Gastroesophageal sphincter (tissue), 4 donors: ENCODE measurements around the gene BMP7. TPM values are rescaled to one million over a fixed set of nuclear protein-coding genes. Genes with fewer than 3 reads are reported as not detected.

Source experiments
- ATAC-seq: fragments of 150-250 bp; one replicate; pipeline ENCODE4 v1.9.1; 2016; ENCODE audit warnings: mild to moderate bottlenecking, moderate library complexity
- H3K27ac ChIP-seq, 4 donors: fragments of 200-600 bp; sonication (generic) in 3 of 4; 1 replicate in 3 of 4; 2 replicates in 1 of 4; pipeline ENCODE4 v1.5.1; 2016 to 2019
- H3K27me3 ChIP-seq: fragments of 200-600 bp; sonication (generic); one replicate; pipeline ENCODE4 v1.5.1; 2019
- H3K36me3 ChIP-seq, 2 donors: fragments of 200-600 bp; sonication (generic); one replicate each; pipeline ENCODE4 v1.5.1; 2019; ENCODE audit warnings: control low read depth in 1 of 2
- H3K4me1 ChIP-seq, 3 donors: fragments of 200-600 bp; sonication (generic); 1 replicate in 2 of 3; 2 replicates in 1 of 3; pipeline ENCODE4 v1.5.1; 2016 to 2019; ENCODE audit warnings: control low read depth in 2 of 3
- H3K4me3 ChIP-seq, 2 donors: fragments of 200-600 bp; sonication (generic); one replicate each; pipeline ENCODE4 v1.5.1; 2019; ENCODE audit warnings: mild to moderate bottlenecking in 1 of 2, moderate library complexity in 1 of 2
- H3K9me3 ChIP-seq, 3 donors: fragments of 200-600 bp; sonication (generic); one replicate each; pipeline ENCODE4 v1.5.1; 2017 to 2019; ENCODE audit warnings: control low read depth in 2 of 3
- EP300 ChIP-seq: sonication (generic); formaldehyde crosslinking; IDR thresholded peaks from one replicate; pipeline ENCODE4 v1.6.1; 2017; ENCODE audit warnings: antibody characterized with exemption, mild to moderate bottlenecking
- POLR2A ChIP-seq, 2 donors: fragments of 450-650 bp; IDR thresholded peaks; one replicate each; pipeline ENCODE4 v1.6.1; 2017; ENCODE audit warnings: antibody characterized with exemption in 2 of 2, mild to moderate bottlenecking in 2 of 2, moderate library complexity in 1 of 2
- POLR2AphosphoS5 ChIP-seq: sonication (generic); formaldehyde crosslinking; IDR thresholded peaks from one replicate; pipeline ENCODE4 v1.6.1; 2017; ENCODE audit warnings: antibody characterized with exemption
- WGBS, 2 donors: methylation state at CpG; one replicate each; pipeline ENCODE4 v1.1.5; 2018; ENCODE audit warnings: low coverage in 1 of 2; 5-methylcytosine and 5-hydroxymethylcytosine counted together
- total RNA-seq, 4 donors: library from RNA; depleted of rRNA; stranded (reverse); fragments of >200 nt; gene quantifications; one replicate each; pipeline ENCODE4 v1.1.0, GENCODE V29; 2016
- TF ChIP-seq, protein P1 (sequence below), 4 experiments: fragments of 200-600 bp in 2 of 4; fragments of 450-650 bp in 2 of 4; sonication (generic) in 1 of 4; IDR thresholded peaks; one replicate each; pipeline ENCODE4 v1.5.1; 2017 to 2019; ENCODE audit warnings: antibody characterized with exemption in 4 of 4, mild to moderate bottlenecking in 2 of 4, moderate library complexity in 2 of 4

Gene BMP7
- total RNA-seq, 4 donors from 2014 or later = 0.16 to 10.8 (median 5.0) TPM

DNA sequence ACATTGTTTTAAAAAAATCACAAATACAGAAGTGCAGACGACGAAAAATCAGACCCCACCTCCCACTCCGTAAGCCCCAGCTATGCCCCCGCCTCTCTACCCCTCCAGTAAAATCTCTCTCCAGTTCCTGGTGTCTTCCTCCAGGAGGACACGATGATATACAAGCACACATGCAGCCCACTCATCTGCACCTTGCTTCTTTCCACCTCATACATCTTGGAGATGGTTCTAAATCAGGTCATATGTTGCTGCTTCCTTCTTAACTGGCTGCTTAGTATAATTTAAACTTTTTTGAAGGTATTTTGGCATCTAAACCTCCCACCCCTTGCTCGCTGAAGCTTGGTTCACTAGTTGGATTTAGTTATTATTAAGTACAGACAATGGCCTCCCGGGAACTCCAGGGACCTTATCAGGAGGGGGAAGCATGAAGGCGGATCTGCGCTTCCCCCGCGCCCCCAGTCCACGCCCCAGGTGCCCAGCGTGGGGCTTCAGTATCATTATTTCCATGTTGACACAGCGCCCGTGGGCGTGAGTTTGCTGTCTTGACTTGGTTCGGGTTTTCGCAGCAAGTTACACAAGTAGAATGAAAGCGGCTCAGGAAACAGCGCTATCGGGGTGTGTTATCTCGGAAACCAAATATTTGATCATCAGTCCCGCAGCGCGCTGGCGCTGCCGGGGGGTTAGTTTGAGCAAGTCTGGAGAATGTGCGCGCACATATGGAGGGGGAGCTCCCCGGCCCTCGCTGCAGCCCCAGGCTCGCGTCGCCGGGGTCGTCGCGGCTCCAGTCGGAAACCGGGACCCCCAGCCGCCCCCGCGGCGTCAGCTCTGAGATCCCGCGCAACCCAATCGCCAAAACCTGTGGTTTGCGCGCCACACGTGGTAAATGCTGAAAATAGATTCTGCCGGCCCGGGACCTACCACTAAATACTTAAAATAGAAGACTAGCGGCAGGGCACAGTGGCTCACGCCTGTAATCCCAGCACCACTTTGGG, 2.3 kb downstream of the BMP7 start:
- Histone ChIP-seq H3K4me3 (peak overlapping the region in 1 of 2 donors; percentile 51), H3K36me3 (no peaks in the 10 kb centered on the region), H3K27ac (peak overlapping the region in 2 of 4 donors; percentile 40 to 64), H3K9me3 (no peaks in the 10 kb centered on the region), H3K27me3 (peaks cover 99% of the 10 kb centered on the region), H3K4me1 (peaks cover 0 to 36% (median 8%) of the 10 kb centered on the region in 3 donors)
- no peak for TF ChIP-seq POLR2A (IDR thresholded peaks at IDR 0.05)
- TF ChIP-seq POLR2AphosphoS5 = no peak
- TF ChIP-seq, protein P1, sequence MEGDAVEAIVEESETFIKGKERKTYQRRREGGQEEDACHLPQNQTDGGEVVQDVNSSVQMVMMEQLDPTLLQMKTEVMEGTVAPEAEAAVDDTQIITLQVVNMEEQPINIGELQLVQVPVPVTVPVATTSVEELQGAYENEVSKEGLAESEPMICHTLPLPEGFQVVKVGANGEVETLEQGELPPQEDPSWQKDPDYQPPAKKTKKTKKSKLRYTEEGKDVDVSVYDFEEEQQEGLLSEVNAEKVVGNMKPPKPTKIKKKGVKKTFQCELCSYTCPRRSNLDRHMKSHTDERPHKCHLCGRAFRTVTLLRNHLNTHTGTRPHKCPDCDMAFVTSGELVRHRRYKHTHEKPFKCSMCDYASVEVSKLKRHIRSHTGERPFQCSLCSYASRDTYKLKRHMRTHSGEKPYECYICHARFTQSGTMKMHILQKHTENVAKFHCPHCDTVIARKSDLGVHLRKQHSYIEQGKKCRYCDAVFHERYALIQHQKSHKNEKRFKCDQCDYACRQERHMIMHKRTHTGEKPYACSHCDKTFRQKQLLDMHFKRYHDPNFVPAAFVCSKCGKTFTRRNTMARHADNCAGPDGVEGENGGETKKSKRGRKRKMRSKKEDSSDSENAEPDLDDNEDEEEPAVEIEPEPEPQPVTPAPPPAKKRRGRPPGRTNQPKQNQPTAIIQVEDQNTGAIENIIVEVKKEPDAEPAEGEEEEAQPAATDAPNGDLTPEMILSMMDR (IDR thresholded peaks at IDR 0.05) = no peak
- no peak for TF ChIP-seq EP300
- ATAC-seq = no peak
- WGBS, 2 donors = 35 to 46% methylated on average over 6 to 15 of the region's 54 CpGs

- Histone ChIP-seq H3K36me3 (no peaks in the 10 kb centered on the region), H3K4me1 (peaks cover 0 to 38% (median 8%) of the 10 kb centered on the region in 3 donors), H3K27me3 (peaks cover 99% of the 10 kb centered on the region), H3K4me3 (no peak overlapping the region), H3K9me3 (no peaks in the 10 kb centered on the region), H3K27ac (peak overlapping the region in 1 of 4 donors; percentile 27)
- TF ChIP-seq, protein P1 (IDR thresholded peaks at IDR 0.05) = no peak
- TF ChIP-seq EP300 (no peak), POLR2A (IDR thresholded peaks at IDR 0.05) (no peak), POLR2AphosphoS5 (no peak)
- 66 to 75% methylated on average over 5 to 6 of the region's 10 CpGs for WGBS, 2 donors
- no peak for ATAC-seq
These were observed 3.4 kb downstream of the BMP7 start for GRCh38 chr20:57262784-57263609.

GRCh38 chr20:57262301-57262700, 4.1 kb downstream of the BMP7 start:
- Histone ChIP-seq H3K27ac (peak overlapping the region in 1 of 4 donors; percentile 37), H3K4me3 (no peak overlapping the region), H3K9me3 (no peaks in the 10 kb centered on the region), H3K4me1 (peaks cover 0 to 38% (median 8%) of the 10 kb centered on the region in 3 donors), H3K27me3 (peaks cover 97% of the 10 kb centered on the region), H3K36me3 (no peaks in the 10 kb centered on the region)
- WGBS, 2 donors = 76 to 82% methylated on average over 2 to 3 of the region's 10 CpGs
- no peak for ATAC-seq
- no peak for TF ChIP-seq EP300
- TF ChIP-seq POLR2AphosphoS5 = no peak
- TF ChIP-seq POLR2A (IDR thresholded peaks at IDR 0.05) = no peak
- TF ChIP-seq, protein P1 (IDR thresholded peaks at IDR 0.05) = no peak

GRCh38 chr20:57261457-57262251, 4.8 kb downstream of the BMP7 start:
- ATAC-seq = no peak
- WGBS, 2 donors = 48 to 57% methylated on average over 6 to 11 of the region's 13 CpGs

More at GRCh38 chr20:57261457-57262251, 4.8 kb downstream of the BMP7 start:
- no peaks in the 10 kb centered on the region for H3K36me3 ChIP-seq
- no peaks in the 10 kb centered on the region for H3K9me3 ChIP-seq
- TF ChIP-seq POLR2A (IDR thresholded peaks at IDR 0.05) (no peak), EP300 (no peak), POLR2AphosphoS5 (no peak)
- TF ChIP-seq, protein P1 (IDR thresholded peaks at IDR 0.05) = no peak
- H3K27ac ChIP-seq = peak overlapping the region in 1 of 4 donors; percentile 37
- H3K4me3 ChIP-seq = no peak overlapping the region
- peaks cover 95% of the 10 kb centered on the region for H3K27me3 ChIP-seq
- H3K4me1 ChIP-seq = peaks cover 0 to 31% (median 5%) of the 10 kb centered on the region in 3 donors
